SK-N-SH treated with all-trans-retinoic acid at 6 μM for 48 hours (cell line): ENCODE results near the gene AMPH.

Experiments used
- PATZ1 ChIP-seq: fragments of 250-450 bp; sonication (Bioruptor Pico); IDR thresholded peaks from 2 replicates; pipeline ENCODE4 v1.8.0; 2020; ENCODE audit warnings: mild to moderate bottlenecking, moderate library complexity, borderline replicate concordance
- ZNF8 ChIP-seq: fragments of 450-650 bp; formaldehyde crosslinking; IDR thresholded peaks from 2 replicates; pipeline ENCODE4 v1.5.0; 2020; ENCODE audit warnings: mild to moderate bottlenecking, moderate library complexity

GRCh38 chr7:38428041-38428440, 203.1 kb downstream of the AMPH start:
- no peak for TF ChIP-seq PATZ1 (CRISPR knock-in tag)
- TF ChIP-seq ZNF8 (CRISPR knock-in tag): no peak
